SK-N-SH treated with all-trans-retinoic acid at 6 μM for 48 hours (cell line): ENCODE measurements around the gene SSX2IP.
A peak's percentile ranks its signal among the peaks of the same experiment; 100 is the strongest.

Experiments
- ATAC-seq: fragments of 200-7000 bp; cut with Tn5 transposase; 3 replicates; pipeline ENCODE4 v1.9.1; 2020; ENCODE audit warnings: mild to moderate bottlenecking, moderate library complexity
- ARNTL ChIP-seq: fragments of 450-650 bp; formaldehyde crosslinking; IDR thresholded peaks from 2 replicates; pipeline ENCODE4 v1.5.0; 2020; ENCODE audit warnings: low read depth, mild to moderate bottlenecking, moderate library complexity, borderline replicate concordance
- BACH2 ChIP-seq: fragments of 250-450 bp; sonication (Bioruptor Pico); IDR thresholded peaks from 2 replicates; pipeline ENCODE4 v1.9.0; 2021; ENCODE audit warnings: mild to moderate bottlenecking, borderline replicate concordance
- CSDC2 ChIP-seq: fragments of 250-450 bp; sonication (Bioruptor Pico); IDR thresholded peaks from 2 replicates; pipeline ENCODE4 v1.5.0; 2020; ENCODE audit warnings: mild to moderate bottlenecking, moderate library complexity
- ESRRG ChIP-seq: fragments of 250-450 bp; sonication (Bioruptor Pico); IDR thresholded peaks from 2 replicates; pipeline ENCODE4 v1.6.1; 2021; ENCODE audit warnings: mild to moderate bottlenecking
- ISL1 ChIP-seq: fragments of 250-450 bp; sonication (Bioruptor Pico); IDR thresholded peaks from 2 replicates; pipeline ENCODE4 v2.1.2; 2022; ENCODE audit warnings: mild to moderate bottlenecking, moderate library complexity
- OSR1 ChIP-seq: fragments of 250-450 bp; sonication (Bioruptor Pico); IDR thresholded peaks from 2 replicates; pipeline ENCODE4 v1.8.0; 2022; ENCODE audit warnings: moderate library complexity, mild to moderate bottlenecking, inconsistent platforms
- PPARA ChIP-seq: fragments of 250-450 bp; sonication (Bioruptor Pico); IDR thresholded peaks from 2 replicates; pipeline ENCODE4 v1.5.0; 2020; ENCODE audit warnings: mild to moderate bottlenecking, borderline replicate concordance
- TCF4 ChIP-seq: fragments of 250-450 bp; sonication (Bioruptor Pico); IDR thresholded peaks from 2 replicates; pipeline ENCODE4 v1.8.0; 2021; ENCODE audit warnings: mild to moderate bottlenecking, moderate library complexity, borderline replicate concordance
- TOX ChIP-seq: fragments of 250-450 bp; sonication (Bioruptor Pico); IDR thresholded peaks from 2 replicates; pipeline ENCODE4 v1.8.0; 2021; ENCODE audit warnings: mild to moderate bottlenecking, moderate library complexity, borderline replicate concordance
- ZC3H10 ChIP-seq: fragments of 250-450 bp; sonication (Bioruptor Pico); IDR thresholded peaks from 2 replicates; pipeline ENCODE4 v1.5.1; 2021; ENCODE audit warnings: mild to moderate bottlenecking, moderate library complexity
- ZFP3 ChIP-seq: fragments of 250-450 bp; sonication (Bioruptor Pico); IDR thresholded peaks from 2 replicates; pipeline ENCODE4 v1.5.0; 2020; ENCODE audit warnings: mild to moderate bottlenecking, moderate library complexity
- ZFP30 ChIP-seq: fragments of 450-650 bp; formaldehyde crosslinking; IDR thresholded peaks from 2 replicates; pipeline ENCODE4 v1.5.0; 2022; ENCODE audit warnings: mild to moderate bottlenecking, moderate library complexity
- ZNF565 ChIP-seq: fragments of 450-650 bp; formaldehyde crosslinking; conservative IDR thresholded peaks from 2 replicates; pipeline ENCODE4 v1.5.0; 2020; ENCODE audit warnings: low read depth, mild to moderate bottlenecking, moderate library complexity
- ZNF70 ChIP-seq: fragments of 450-650 bp; formaldehyde crosslinking; IDR thresholded peaks from 2 replicates; pipeline ENCODE4 v1.5.0; 2020; ENCODE audit warnings: mild to moderate bottlenecking, moderate library complexity
- ZNF8 ChIP-seq: fragments of 450-650 bp; formaldehyde crosslinking; IDR thresholded peaks from 2 replicates; pipeline ENCODE4 v1.5.0; 2020; ENCODE audit warnings: mild to moderate bottlenecking, moderate library complexity
- TF ChIP-seq, protein P1 (sequence below): fragments of 250-450 bp; sonication (Bioruptor Pico); IDR thresholded peaks from 2 replicates; pipeline ENCODE4 v1.5.0; 2020; ENCODE audit warnings: mild to moderate bottlenecking, moderate library complexity
- TF ChIP-seq, protein P2 (sequence below): fragments of 250-450 bp; sonication (Bioruptor Pico); IDR thresholded peaks from 2 replicates; pipeline ENCODE4 v1.5.1; 2020; ENCODE audit warnings: low read depth, mild to moderate bottlenecking, moderate library complexity
- TF ChIP-seq, protein P3 (sequence below): fragments of 250-450 bp; sonication (Bioruptor Pico); IDR thresholded peaks from 2 replicates; pipeline ENCODE4 v1.8.0; 2021; ENCODE audit warnings: low read depth, mild to moderate bottlenecking, moderate library complexity, borderline replicate concordance
- TF ChIP-seq, protein P4 (sequence below): fragments of 250-450 bp; sonication (Bioruptor Pico); IDR thresholded peaks from 2 replicates; pipeline ENCODE4 v1.8.0; 2020; ENCODE audit warnings: mild to moderate bottlenecking, moderate library complexity, borderline replicate concordance

SSX2IP gene

DNA sequence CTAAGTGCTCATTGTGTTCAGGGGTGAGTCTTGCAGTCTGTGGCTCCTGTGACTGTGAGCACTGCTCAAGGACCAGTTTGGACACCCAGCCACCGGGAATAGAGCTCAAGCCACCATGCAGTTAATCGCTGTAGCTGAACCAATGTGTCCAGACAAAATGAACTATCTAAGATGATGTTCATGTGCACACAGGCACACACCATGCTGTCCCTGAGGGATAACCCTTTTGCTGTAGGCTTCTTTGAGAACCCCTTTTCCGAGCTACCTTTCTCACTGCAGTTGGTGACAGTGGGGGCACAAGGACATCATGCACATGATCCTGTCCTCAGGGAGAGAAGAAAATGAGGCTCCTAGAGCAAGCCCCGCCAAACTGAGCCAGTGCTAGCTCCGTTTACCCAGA is 65.4 kb downstream of the SSX2IP start:
- no peak for ATAC-seq
- TF ChIP-seq ARNTL (CRISPR knock-in tag), result no peak
- TF ChIP-seq, protein P1, sequence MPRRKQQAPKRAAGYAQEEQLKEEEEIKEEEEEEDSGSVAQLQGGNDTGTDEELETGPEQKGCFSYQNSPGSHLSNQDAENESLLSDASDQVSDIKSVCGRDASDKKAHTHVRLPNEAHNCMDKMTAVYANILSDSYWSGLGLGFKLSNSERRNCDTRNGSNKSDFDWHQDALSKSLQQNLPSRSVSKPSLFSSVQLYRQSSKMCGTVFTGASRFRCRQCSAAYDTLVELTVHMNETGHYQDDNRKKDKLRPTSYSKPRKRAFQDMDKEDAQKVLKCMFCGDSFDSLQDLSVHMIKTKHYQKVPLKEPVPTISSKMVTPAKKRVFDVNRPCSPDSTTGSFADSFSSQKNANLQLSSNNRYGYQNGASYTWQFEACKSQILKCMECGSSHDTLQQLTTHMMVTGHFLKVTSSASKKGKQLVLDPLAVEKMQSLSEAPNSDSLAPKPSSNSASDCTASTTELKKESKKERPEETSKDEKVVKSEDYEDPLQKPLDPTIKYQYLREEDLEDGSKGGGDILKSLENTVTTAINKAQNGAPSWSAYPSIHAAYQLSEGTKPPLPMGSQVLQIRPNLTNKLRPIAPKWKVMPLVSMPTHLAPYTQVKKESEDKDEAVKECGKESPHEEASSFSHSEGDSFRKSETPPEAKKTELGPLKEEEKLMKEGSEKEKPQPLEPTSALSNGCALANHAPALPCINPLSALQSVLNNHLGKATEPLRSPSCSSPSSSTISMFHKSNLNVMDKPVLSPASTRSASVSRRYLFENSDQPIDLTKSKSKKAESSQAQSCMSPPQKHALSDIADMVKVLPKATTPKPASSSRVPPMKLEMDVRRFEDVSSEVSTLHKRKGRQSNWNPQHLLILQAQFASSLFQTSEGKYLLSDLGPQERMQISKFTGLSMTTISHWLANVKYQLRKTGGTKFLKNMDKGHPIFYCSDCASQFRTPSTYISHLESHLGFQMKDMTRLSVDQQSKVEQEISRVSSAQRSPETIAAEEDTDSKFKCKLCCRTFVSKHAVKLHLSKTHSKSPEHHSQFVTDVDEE, result no peak

DNA sequence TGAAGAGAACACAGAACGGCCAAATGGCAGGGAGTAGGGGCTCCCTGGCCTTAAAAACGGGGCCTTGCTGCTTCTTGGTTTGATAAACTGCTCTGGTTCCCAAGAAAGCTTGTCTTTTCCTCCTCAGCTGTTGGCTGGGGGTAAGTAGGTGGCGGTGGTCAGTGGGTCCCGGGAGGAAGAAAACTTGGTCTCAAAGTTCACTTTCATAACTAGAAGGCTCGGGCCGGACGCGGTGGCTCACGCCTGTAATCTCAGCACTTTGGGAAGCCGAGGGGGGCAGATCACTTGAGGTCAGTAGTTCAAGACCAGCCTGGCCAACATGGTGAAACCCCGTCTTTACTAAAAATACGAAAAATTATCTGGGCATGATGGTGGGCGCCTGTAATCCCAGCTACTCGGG is 68.7 kb downstream of the SSX2IP start:
- TF ChIP-seq PPARA (CRISPR knock-in tag), result no peak
- TF ChIP-seq ZC3H10 (CRISPR knock-in tag), result no peak
- TF ChIP-seq, protein P1, result no peak
- TF ChIP-seq BACH2 (CRISPR knock-in tag), result no peak
- TF ChIP-seq, protein P2, sequence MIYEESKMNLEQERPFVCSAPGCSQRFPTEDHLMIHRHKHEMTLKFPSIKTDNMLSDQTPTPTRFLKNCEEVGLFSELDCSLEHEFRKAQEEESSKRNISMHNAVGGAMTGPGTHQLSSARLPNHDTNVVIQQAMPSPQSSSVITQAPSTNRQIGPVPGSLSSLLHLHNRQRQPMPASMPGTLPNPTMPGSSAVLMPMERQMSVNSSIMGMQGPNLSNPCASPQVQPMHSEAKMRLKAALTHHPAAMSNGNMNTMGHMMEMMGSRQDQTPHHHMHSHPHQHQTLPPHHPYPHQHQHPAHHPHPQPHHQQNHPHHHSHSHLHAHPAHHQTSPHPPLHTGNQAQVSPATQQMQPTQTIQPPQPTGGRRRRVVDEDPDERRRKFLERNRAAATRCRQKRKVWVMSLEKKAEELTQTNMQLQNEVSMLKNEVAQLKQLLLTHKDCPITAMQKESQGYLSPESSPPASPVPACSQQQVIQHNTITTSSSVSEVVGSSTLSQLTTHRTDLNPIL (CRISPR knock-in tag), result no peak
- no peak for TF ChIP-seq OSR1 (CRISPR knock-in tag)
- TF ChIP-seq, protein P3, sequence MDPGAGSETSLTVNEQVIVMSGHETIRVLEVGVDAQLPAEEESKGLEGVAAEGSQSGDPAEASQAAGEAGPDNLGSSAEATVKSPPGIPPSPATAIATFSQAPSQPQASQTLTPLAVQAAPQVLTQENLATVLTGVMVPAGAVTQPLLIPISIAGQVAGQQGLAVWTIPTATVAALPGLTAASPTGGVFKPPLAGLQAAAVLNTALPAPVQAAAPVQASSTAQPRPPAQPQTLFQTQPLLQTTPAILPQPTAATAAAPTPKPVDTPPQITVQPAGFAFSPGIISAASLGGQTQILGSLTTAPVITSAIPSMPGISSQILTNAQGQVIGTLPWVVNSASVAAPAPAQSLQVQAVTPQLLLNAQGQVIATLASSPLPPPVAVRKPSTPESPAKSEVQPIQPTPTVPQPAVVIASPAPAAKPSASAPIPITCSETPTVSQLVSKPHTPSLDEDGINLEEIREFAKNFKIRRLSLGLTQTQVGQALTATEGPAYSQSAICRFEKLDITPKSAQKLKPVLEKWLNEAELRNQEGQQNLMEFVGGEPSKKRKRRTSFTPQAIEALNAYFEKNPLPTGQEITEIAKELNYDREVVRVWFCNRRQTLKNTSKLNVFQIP (CRISPR knock-in tag), result no peak
- TF ChIP-seq, protein P4, sequence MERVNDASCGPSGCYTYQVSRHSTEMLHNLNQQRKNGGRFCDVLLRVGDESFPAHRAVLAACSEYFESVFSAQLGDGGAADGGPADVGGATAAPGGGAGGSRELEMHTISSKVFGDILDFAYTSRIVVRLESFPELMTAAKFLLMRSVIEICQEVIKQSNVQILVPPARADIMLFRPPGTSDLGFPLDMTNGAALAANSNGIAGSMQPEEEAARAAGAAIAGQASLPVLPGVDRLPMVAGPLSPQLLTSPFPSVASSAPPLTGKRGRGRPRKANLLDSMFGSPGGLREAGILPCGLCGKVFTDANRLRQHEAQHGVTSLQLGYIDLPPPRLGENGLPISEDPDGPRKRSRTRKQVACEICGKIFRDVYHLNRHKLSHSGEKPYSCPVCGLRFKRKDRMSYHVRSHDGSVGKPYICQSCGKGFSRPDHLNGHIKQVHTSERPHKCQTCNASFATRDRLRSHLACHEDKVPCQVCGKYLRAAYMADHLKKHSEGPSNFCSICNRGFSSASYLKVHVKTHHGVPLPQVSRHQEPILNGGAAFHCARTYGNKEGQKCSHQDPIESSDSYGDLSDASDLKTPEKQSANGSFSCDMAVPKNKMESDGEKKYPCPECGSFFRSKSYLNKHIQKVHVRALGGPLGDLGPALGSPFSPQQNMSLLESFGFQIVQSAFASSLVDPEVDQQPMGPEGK, result no peak
- TF ChIP-seq TOX (CRISPR knock-in tag), result no peak
- no peak for TF ChIP-seq ZNF70 (CRISPR knock-in tag)
- TF ChIP-seq ESRRG (CRISPR knock-in tag), result no peak
- TF ChIP-seq ZFP30 (CRISPR knock-in tag), result no peak
- ATAC-seq, result no peak

DNA sequence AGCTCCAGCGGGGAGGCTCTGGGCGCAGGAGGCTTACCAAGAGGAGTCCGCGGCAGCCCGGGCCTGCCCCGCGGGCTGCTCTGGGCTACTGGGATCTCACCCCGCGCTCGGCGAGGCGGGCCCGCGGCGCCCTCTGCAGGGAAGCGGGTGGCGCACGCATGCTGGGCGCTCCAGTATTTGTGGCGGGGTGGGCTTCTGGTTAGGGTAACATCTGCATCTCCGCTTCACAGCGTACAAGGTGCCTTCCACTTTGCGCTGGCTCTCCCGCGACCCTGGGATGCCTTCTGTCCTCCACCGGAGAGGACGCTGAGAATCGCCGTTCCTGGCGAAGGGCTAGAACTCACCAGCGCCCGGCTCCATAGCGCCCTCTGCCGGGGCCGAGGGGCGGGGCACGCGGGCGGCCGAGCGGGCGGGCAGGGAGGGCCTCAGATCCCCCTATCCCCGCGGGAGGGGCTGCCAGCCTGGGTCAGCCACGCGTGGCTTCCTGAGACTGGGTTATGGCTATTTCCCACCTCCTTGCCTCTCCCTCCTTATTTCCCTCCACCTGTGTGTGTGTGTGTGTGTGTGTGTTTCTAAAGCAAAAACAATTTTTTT is 69.4 kb downstream of the SSX2IP start:
- TF ChIP-seq ZNF8 (CRISPR knock-in tag), result no peak
- no peak for TF ChIP-seq ISL1 (CRISPR knock-in tag)
- TF ChIP-seq CSDC2 (CRISPR knock-in tag), result 0 out of 2 replicates have a peak, but pooled peaks have one; percentile 54
- TF ChIP-seq, protein P4, result peak; percentile 83; the same call in 1 of the 2 replicates
- TF ChIP-seq, protein P3 (CRISPR knock-in tag), result no peak
- no peak for TF ChIP-seq ZNF565 (CRISPR knock-in tag)
- TF ChIP-seq TCF4, result no peak; the same call in 1 of the 2 replicates
- 0 out of 2 replicates have a peak, but pooled peaks have one; percentile 45 for TF ChIP-seq ZFP3 (CRISPR knock-in tag)
- TF ChIP-seq TOX (CRISPR knock-in tag), result no peak
- peak; percentile 93 for ATAC-seq
